Brain microvascular endothelial cell (primary cell): Measurements from ENCODE around the gene ZNF80.

Experiments used
- DNase-seq: peaks from one replicate; pipeline ENCODE4 v3.0.0-alpha.2; 2020
- H3K27ac ChIP-seq: fragments of 250-450 bp; sonication (Bioruptor Pico); 2 replicates; pipeline ENCODE4 v1.5.1; 2020; ENCODE audit warnings: mild to moderate bottlenecking, moderate library complexity
- H3K27me3 ChIP-seq: fragments of 250-450 bp; sonication (Bioruptor Pico); replicated peaks from 2 replicates; pipeline ENCODE4 v1.5.1; 2020; ENCODE audit warnings: mild to moderate bottlenecking
- H3K36me3 ChIP-seq: fragments of 250-450 bp; sonication (Bioruptor Pico); replicated peaks from 2 replicates; pipeline ENCODE4 v1.5.1; 2020; ENCODE audit warnings: mild to moderate bottlenecking
- H3K4me3 ChIP-seq: 2 replicates; pipeline ENCODE4 v1.5.1; 2011; ENCODE audit warnings: low read depth, mild to moderate bottlenecking, control low read depth, low read length, moderate library complexity
- in situ Hi-C: cut with HindIII; loops from 2 replicates; pipeline ENCODE4 v1.10.0; 2017; ENCODE audit warnings: low sequenced_read_pairs, low pct_ligation_motif_present
- TF ChIP-seq, protein P1 (sequence below): IDR thresholded peaks from 2 replicates; pipeline ENCODE4 v1.5.1; 2011; ENCODE audit warnings: low read depth, mild to moderate bottlenecking, moderate library complexity, low read length, control low read depth, inconsistent platforms; ENCODE audit errors: missing control alignments

Gene ZNF80

DNA sequence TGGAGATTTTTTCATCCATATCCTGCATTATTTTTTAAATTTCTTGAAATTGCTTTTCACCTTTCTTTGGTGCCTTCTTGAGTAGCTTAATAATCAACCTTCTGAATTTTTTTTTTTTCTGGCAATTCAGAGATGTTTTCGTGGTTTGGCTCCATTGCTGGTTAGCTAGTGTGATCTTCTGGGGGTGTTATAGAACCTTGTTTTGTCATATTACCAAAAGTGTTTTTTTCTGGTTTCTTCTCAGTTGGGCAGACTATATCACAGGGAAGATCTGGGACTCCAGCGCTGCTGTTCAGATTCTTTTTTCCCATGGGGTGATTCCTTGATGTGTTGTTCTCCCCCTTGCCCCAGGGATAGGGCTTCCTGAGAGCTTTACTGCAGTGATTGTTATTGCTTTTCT, 32.6 kb upstream of the ZNF80 start:
- H3K27me3 ChIP-seq = no peaks in the 10 kb centered on the region
- DNase-seq = no peak
- in situ Hi-C loops = no loop called here
- no peak overlapping the region for H3K27ac ChIP-seq
- TF ChIP-seq, protein P1, sequence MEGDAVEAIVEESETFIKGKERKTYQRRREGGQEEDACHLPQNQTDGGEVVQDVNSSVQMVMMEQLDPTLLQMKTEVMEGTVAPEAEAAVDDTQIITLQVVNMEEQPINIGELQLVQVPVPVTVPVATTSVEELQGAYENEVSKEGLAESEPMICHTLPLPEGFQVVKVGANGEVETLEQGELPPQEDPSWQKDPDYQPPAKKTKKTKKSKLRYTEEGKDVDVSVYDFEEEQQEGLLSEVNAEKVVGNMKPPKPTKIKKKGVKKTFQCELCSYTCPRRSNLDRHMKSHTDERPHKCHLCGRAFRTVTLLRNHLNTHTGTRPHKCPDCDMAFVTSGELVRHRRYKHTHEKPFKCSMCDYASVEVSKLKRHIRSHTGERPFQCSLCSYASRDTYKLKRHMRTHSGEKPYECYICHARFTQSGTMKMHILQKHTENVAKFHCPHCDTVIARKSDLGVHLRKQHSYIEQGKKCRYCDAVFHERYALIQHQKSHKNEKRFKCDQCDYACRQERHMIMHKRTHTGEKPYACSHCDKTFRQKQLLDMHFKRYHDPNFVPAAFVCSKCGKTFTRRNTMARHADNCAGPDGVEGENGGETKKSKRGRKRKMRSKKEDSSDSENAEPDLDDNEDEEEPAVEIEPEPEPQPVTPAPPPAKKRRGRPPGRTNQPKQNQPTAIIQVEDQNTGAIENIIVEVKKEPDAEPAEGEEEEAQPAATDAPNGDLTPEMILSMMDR = no peak
- no peaks in the 10 kb centered on the region for H3K36me3 ChIP-seq
- H3K4me3 ChIP-seq = no peak overlapping the region

- Histone ChIP-seq H3K27me3 (no peaks in the 10 kb centered on the region), H3K36me3 (no peaks in the 10 kb centered on the region), H3K4me3 (no peak overlapping the region), H3K27ac (no peak overlapping the region)
- TF ChIP-seq, protein P1 = no peak
- DNase-seq = no peak
- in situ Hi-C loops = no loop called here
Observed at GRCh38 chr3:114260152-114260551, 22.8 kb upstream of the ZNF80 start.

- Histone ChIP-seq H3K36me3 (no peaks in the 10 kb centered on the region), H3K4me3 (no peak overlapping the region), H3K27me3 (no peaks in the 10 kb centered on the region), H3K27ac (no peak overlapping the region)
- in situ Hi-C loops = no loop called here
- no peak for DNase-seq
- TF ChIP-seq, protein P1 = no peak
Observed at GRCh38 chr3:114259566-114259965, 22.2 kb upstream of the ZNF80 start.

DNA sequence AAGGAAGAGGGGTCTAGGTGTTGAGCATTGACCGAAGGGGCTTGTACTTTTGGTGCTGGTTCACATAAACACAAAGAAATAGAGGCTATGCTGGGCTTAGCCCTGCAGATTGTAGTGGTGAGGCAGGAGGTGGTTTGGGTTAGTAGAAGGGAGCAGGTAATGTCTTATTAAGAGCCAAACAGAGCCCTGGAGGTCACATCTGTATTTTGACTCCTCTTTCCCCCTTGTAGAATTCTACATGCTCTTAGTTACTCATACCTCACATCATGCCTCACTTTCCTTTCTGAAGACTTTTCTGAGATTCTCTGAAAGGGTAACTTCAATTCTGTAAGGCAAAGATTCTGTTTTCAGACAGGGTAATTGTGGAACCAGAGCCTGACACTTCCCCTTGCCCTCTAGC, 16.1 kb upstream of the ZNF80 start:
- Histone ChIP-seq H3K27ac (no peak overlapping the region), H3K36me3 (no peaks in the 10 kb centered on the region), H3K27me3 (no peaks in the 10 kb centered on the region), H3K4me3 (no peak overlapping the region)
- TF ChIP-seq, protein P1 = no peak
- DNase-seq = no peak
- in situ Hi-C loops = no loop called here

- in situ Hi-C loops = no loop called here
- no peak overlapping the region for H3K27ac ChIP-seq
- H3K27me3 ChIP-seq = no peaks in the 10 kb centered on the region
- TF ChIP-seq, protein P1 = no peak
- no peak overlapping the region for H3K4me3 ChIP-seq
- DNase-seq = no peak
- H3K36me3 ChIP-seq = no peaks in the 10 kb centered on the region
Observed at GRCh38 chr3:114252954-114253353, 15.6 kb upstream of the ZNF80 start.

DNA sequence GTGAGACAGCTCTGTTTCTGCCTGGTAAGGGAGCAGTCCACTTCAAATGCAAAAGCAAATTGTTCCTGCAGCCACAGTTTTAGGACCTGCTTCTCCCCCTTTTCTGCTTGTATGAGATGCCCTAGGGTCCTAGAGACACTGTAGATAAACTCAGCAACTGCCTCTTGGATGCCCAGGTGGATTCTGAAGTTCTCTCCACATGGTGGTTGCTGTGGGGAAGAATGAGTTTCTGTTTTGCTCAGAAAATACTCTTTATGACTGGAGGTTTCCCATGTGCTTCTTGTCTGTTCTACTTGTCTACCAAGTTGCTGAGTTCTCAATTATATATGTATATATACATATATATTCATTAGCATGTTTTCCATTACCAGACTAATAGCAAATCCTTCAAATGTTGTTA, 5.6 kb upstream of the ZNF80 start:
- no peak overlapping the region for H3K4me3 ChIP-seq
- H3K36me3 ChIP-seq = no peaks in the 10 kb centered on the region
- TF ChIP-seq, protein P1 = no peak
- no peak overlapping the region for H3K27ac ChIP-seq
- in situ Hi-C loops = no loop called here
- no peaks in the 10 kb centered on the region for H3K27me3 ChIP-seq
- no peak for DNase-seq
